ENCODE data around the gene PTGES3. TPM values are rescaled to one million over a fixed set of nuclear protein-coding genes. Genes with fewer than 3 reads are reported as not detected.

The PTGES3 gene
- total RNA-seq, 1 experiment from 2014 or later = 404 TPM

GRCh38 chr12:56718149-56718548 lies 30.1 kb upstream of the PTGES3 start:
- ChIA-PET POLR2A (interaction anchor here (0.7 to 2.5 kb wide), 2 partner anchors 30 to 200 kb away, joined by 3 to 6 read pairs; partner anchors contain the start of gene PTGES3), CTCF (no interaction called here), RAD21 (ENCODE audit: low non-redundant PET in 1 of 2, low total read pairs in 2 of 2, uncharacterized antibody in 2 of 2, unreplicated experiment in 2 of 2) (no interaction called here)
- Histone ChIP-seq H3K27ac (ENCODE audit: low read depth, low read length) (no peak overlapping the region), H3K9ac (ENCODE audit: low read length) (no peak overlapping the region), H3K4me2 (ENCODE audit: low read length) (no peak overlapping the region), H3K79me2 (ENCODE audit: insufficient read depth, low read length) (peaks cover 97% of the 10 kb centered on the region), H3K9me3 (ENCODE audit: control insufficient read depth in 1 of 2, insufficient read depth in 1 of 2, low read depth in 1 of 2, low read length in 2 of 2) (no peaks in the 10 kb centered on the region), H4K20me1 (ENCODE audit: insufficient read depth) (peaks cover 72% of the 10 kb centered on the region; the same call in 1 of the 2 replicates), H3K27me3 (ENCODE audit: insufficient read depth, low read length) (no peaks in the 10 kb centered on the region), H3K4me3 (replicated peaks in 1 of 2; ENCODE audit: low read depth in 1 of 2, low read length in 2 of 2) (no peak overlapping the region), H3K36me3 (ENCODE audit: control insufficient read depth in 1 of 2, insufficient read depth in 2 of 2, low read length in 2 of 2) (peaks cover 51 to 77% of the 10 kb centered on the region in 2 experiments), H2AFZ (ENCODE audit: low read depth, low read length, poor library complexity, severe bottlenecking) (no peak overlapping the region), H3K9me2 (ENCODE audit: insufficient read depth) (no peaks in the 10 kb centered on the region), H3K4me1 (ENCODE audit: control insufficient read depth in 1 of 2, insufficient read depth in 2 of 2, low read length in 2 of 2) (peaks cover 13 to 23% of the 10 kb centered on the region in 2 experiments; a peak in 3 of 4 replicates)
- ATAC-seq (no peak), DNase-seq (ENCODE audit: low read depth, low spot score) (no peak)
- intact Hi-C loops (cut with micrococcal nuclease) = no loop called here
- BruUV-seq (replicated peaks) = no TSS peak
- TF ChIP-seq CTCF (IDR thresholded peaks at IDR 0.05 in 2 of 3, conservative IDR thresholded peaks at IDR 0.05 in 1 of 3; ENCODE audit: borderline replicate concordance in 1 of 3, insufficient read depth in 1 of 3, low read depth in 2 of 3, low read length in 2 of 3) (no peak), SRF (IDR thresholded peaks at IDR 0.05; ENCODE audit: low read depth) (no peak), TCF7L2 (IDR thresholded peaks at IDR 0.05; ENCODE audit: borderline replicate concordance, extremely low read depth, insufficient read depth, insufficient read length) (no peak), POLR2AphosphoS5 (IDR thresholded peaks at IDR 0.05; ENCODE audit: low read depth, low read length) (no peak), YY1 (IDR thresholded peaks at IDR 0.05; ENCODE audit: extremely low read depth, insufficient replicate concordance, low read depth, low read length) (no peak), SIN3A (IDR thresholded peaks at IDR 0.05; ENCODE audit: low read depth) (no peak), ATF3 (IDR thresholded peaks at IDR 0.05) (no peak)
